Measurements from ENCODE around the gene PRKN.

The PRKN gene

DNA sequence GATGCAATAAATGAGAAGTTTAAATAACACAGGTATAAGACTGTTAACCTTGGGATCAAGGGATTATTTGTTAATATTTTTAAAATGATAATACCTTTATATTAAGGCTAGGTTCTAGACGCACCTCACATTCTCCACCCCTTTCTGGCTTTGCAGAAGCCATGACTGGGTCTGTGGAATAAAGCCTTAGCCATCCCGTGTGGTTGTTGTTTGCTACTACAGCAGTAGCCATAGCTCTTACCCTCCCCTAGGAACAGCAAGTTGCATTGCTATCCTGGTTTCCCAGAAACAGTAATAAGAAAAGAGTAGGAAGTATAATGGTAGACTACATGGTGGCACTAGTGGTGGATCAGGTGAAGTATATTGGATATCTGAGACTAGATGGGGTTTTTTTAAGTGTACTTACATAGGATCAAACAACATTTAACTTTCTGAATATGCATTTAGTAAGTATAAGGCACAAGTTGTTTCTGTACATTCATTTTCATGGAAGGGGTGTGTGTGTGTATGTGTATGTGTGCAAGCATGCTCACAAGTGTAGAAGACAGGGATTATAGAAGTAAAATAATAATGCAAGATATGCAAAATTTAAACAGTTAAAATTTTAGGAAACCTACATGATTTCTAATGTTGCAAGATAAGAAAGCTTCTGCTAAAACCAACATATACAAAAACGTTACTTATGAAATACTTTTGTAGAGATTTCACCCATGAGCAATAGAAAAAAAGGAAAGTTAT is 384.2 kb downstream of the PRKN start:
- ATAC-seq: no peak
- no peak for TF ChIP-seq OSR1 (CRISPR knock-in tag; IDR thresholded peaks at IDR 0.05)
- no peak for TF ChIP-seq ZNF70 (CRISPR knock-in tag; IDR thresholded peaks at IDR 0.05)
- TF ChIP-seq RARB (CRISPR knock-in tag; IDR thresholded peaks at IDR 0.05): no peak
- TF ChIP-seq TOX (CRISPR knock-in tag; IDR thresholded peaks at IDR 0.05; ENCODE audit: borderline replicate concordance): no peak
- TF ChIP-seq ZNF8 (CRISPR knock-in tag; IDR thresholded peaks at IDR 0.05): no peak
- no peak for TF ChIP-seq ZC3H10 (CRISPR knock-in tag; IDR thresholded peaks at IDR 0.05)
- TF ChIP-seq TCF4 (CRISPR knock-in tag; IDR thresholded peaks at IDR 0.05; ENCODE audit: borderline replicate concordance): no peak
- no peak for TF ChIP-seq ZNF565 (CRISPR knock-in tag; conservative IDR thresholded peaks at IDR 0.05; ENCODE audit: low read depth)

- ATAC-seq: no peak
- TF ChIP-seq TCF4 (CRISPR knock-in tag; IDR thresholded peaks at IDR 0.05; ENCODE audit: borderline replicate concordance) (no peak), GLIS3 (CRISPR knock-in tag; IDR thresholded peaks at IDR 0.05) (no peak), ISL1 (CRISPR knock-in tag; IDR thresholded peaks at IDR 0.05) (no peak), ARNTL (CRISPR knock-in tag; IDR thresholded peaks at IDR 0.05; ENCODE audit: borderline replicate concordance, low read depth) (no peak), ZFP30 (CRISPR knock-in tag; IDR thresholded peaks at IDR 0.05) (no peak), OSR1 (CRISPR knock-in tag; IDR thresholded peaks at IDR 0.05) (no peak), CSDC2 (CRISPR knock-in tag; IDR thresholded peaks at IDR 0.05) (no peak), ZC3H10 (CRISPR knock-in tag; IDR thresholded peaks at IDR 0.05) (no peak), SNAI2 (CRISPR knock-in tag; IDR thresholded peaks at IDR 0.05) (no peak), ZNF565 (CRISPR knock-in tag; conservative IDR thresholded peaks at IDR 0.05; ENCODE audit: low read depth) (no peak), TOX (CRISPR knock-in tag; IDR thresholded peaks at IDR 0.05; ENCODE audit: borderline replicate concordance) (no peak), TSHZ2 (CRISPR knock-in tag; IDR thresholded peaks at IDR 0.05) (no peak), ZNF8 (CRISPR knock-in tag; IDR thresholded peaks at IDR 0.05) (no peak)
- TF ChIP-seq, protein P1, sequence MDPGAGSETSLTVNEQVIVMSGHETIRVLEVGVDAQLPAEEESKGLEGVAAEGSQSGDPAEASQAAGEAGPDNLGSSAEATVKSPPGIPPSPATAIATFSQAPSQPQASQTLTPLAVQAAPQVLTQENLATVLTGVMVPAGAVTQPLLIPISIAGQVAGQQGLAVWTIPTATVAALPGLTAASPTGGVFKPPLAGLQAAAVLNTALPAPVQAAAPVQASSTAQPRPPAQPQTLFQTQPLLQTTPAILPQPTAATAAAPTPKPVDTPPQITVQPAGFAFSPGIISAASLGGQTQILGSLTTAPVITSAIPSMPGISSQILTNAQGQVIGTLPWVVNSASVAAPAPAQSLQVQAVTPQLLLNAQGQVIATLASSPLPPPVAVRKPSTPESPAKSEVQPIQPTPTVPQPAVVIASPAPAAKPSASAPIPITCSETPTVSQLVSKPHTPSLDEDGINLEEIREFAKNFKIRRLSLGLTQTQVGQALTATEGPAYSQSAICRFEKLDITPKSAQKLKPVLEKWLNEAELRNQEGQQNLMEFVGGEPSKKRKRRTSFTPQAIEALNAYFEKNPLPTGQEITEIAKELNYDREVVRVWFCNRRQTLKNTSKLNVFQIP (CRISPR knock-in tag; IDR thresholded peaks at IDR 0.05; ENCODE audit: borderline replicate concordance, low read depth): no peak
- TF ChIP-seq, protein P2, sequence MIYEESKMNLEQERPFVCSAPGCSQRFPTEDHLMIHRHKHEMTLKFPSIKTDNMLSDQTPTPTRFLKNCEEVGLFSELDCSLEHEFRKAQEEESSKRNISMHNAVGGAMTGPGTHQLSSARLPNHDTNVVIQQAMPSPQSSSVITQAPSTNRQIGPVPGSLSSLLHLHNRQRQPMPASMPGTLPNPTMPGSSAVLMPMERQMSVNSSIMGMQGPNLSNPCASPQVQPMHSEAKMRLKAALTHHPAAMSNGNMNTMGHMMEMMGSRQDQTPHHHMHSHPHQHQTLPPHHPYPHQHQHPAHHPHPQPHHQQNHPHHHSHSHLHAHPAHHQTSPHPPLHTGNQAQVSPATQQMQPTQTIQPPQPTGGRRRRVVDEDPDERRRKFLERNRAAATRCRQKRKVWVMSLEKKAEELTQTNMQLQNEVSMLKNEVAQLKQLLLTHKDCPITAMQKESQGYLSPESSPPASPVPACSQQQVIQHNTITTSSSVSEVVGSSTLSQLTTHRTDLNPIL (CRISPR knock-in tag; IDR thresholded peaks at IDR 0.05; ENCODE audit: low read depth): no peak
These were observed 390.2 kb downstream of the PRKN start for GRCh38 chr6:162337412-162337811.

DNA sequence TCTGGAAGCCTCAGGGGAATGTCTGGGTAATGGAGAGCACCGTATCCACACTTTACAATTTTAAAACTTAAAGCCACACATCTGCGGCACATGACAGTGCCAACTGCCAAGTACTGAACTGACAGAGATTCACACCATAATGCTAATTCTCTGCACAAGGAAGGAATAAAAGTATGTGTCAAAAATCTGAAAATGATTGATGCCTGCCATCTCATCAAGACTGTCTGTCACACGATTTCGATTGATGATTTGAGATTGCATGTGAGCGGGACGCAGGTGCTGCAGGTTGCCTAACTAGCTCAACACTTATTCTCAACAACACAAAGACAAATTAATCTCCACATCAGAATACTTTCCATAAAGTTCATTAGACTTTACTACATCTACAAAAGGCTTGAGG is 391.2 kb downstream of the PRKN start:
- TF ChIP-seq ZFP30 (CRISPR knock-in tag; IDR thresholded peaks at IDR 0.05) (no peak), TCF4 (CRISPR knock-in tag; IDR thresholded peaks at IDR 0.05; ENCODE audit: borderline replicate concordance) (no peak), TOX (CRISPR knock-in tag; IDR thresholded peaks at IDR 0.05; ENCODE audit: borderline replicate concordance) (no peak), BACH2 (CRISPR knock-in tag; IDR thresholded peaks at IDR 0.05; ENCODE audit: borderline replicate concordance) (no peak), ZNF70 (CRISPR knock-in tag; IDR thresholded peaks at IDR 0.05) (no peak), ESRRG (CRISPR knock-in tag; IDR thresholded peaks at IDR 0.05) (no peak), ISL1 (CRISPR knock-in tag; IDR thresholded peaks at IDR 0.05) (no peak), ZNF8 (CRISPR knock-in tag; IDR thresholded peaks at IDR 0.05) (no peak)
- TF ChIP-seq, protein P1 (CRISPR knock-in tag; IDR thresholded peaks at IDR 0.05; ENCODE audit: borderline replicate concordance, low read depth): no peak
- ATAC-seq: no peak

DNA sequence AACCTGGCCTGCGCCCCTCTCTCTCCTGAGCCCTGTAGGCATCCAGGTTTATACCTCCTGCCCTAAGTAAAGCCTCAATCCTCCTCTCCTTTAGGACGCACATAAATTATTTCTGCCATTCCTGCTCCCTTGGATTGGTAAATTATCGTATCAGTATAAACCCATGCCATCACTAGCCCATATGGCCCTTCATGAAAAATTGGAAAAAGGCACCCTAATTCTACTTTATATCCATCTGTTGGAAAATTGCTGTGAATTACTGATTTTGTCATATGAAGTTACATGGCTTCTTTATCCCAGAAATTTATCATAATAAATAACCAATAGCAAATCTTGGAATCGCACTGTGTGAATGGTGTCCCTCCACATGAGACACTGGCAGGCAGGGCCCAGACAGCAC is 395.2 kb downstream of the PRKN start:
- ATAC-seq: no peak
- TF ChIP-seq ESRRG (CRISPR knock-in tag; IDR thresholded peaks at IDR 0.05): no peak
- no peak for TF ChIP-seq ZNF8 (CRISPR knock-in tag; IDR thresholded peaks at IDR 0.05)
- TF ChIP-seq OSR1 (CRISPR knock-in tag; IDR thresholded peaks at IDR 0.05): no peak
- TF ChIP-seq, protein P2 (CRISPR knock-in tag; IDR thresholded peaks at IDR 0.05; ENCODE audit: low read depth): no peak
- no peak for TF ChIP-seq TSHZ2 (CRISPR knock-in tag; IDR thresholded peaks at IDR 0.05)
- no peak for TF ChIP-seq CSDC2 (CRISPR knock-in tag; IDR thresholded peaks at IDR 0.05)
- TF ChIP-seq GLIS3 (CRISPR knock-in tag; IDR thresholded peaks at IDR 0.05): no peak

Measured in SK-N-SH treated with all-trans-retinoic acid at 6 μM for 48 hours (cell line).